Transverse colon (tissue), 3 donors: Measurements from ENCODE around the gene WDR74.

Experiments used
- CTCF ChIP-seq, 5 experiments: fragments of 200-600 bp in 3 of 5; fragments of 450-650 bp in 2 of 5; sonication (generic) in 3 of 5; IDR thresholded peaks; 1 replicate in 2 of 5; 2 replicates in 3 of 5; pipeline ENCODE4 v1.5.1; 2016 to 2017; ENCODE audit warnings: antibody characterized with exemption in 5 of 5, inconsistent platforms in 3 of 5, mild to moderate bottlenecking in 2 of 5, moderate library complexity in 1 of 5
- POLR2A ChIP-seq: fragments of 450-650 bp; IDR thresholded peaks from one replicate; pipeline ENCODE4 v1.6.1; 2016; ENCODE audit warnings: antibody characterized with exemption, mild to moderate bottlenecking, moderate library complexity

- no peak for TF ChIP-seq CTCF (IDR thresholded peaks at IDR 0.05)
- TF ChIP-seq POLR2A = no peak
Measured at GRCh38 chr11:62842171-62842741, 2.9 kb upstream of the WDR74 start.
